MCF 10A (cell line): ENCODE measurements around the gene GRK6. TPM values are rescaled to one million over a fixed set of nuclear protein-coding genes. Genes with fewer than 3 reads are reported as not detected.

ENCODE experiments used
- BruUV-seq: library from RNA; stranded (reverse); fragments of 400-500 nt; replicated peaks from 2 replicates; lab custom pipeline; 2021; lab: Mats Ljungman, UMichigan
- CTCF ChIA-PET: fragments of 300-600 bp; sonication (Branson Sonifier 250); formaldehyde crosslinking; extraction: SDS; loops from one replicate; lab custom pipeline; 2021; ENCODE audit warnings: antibody characterized with exemption, inconsistent platforms; lab: Yijun Ruan, JAX
- POLR2A ChIA-PET: fragments of 300-600, 350-650 bp; sonication (Branson Sonifier 250); formaldehyde crosslinking; extraction: SDS; loops from one replicate; lab custom pipeline; 2020; ENCODE audit warnings: antibody characterized with exemption, inconsistent platforms; lab: Yijun Ruan, JAX
- DNase-seq: peaks from one replicate; pipeline ENCODE4 v3.0.0-alpha.2; 2018; ENCODE audit not compliant: unreplicated experiment
- H3K27ac Mint-ChIP-seq: one replicate; pipeline ENCODE4 v1.8.0; 2022; ENCODE audit warnings: mild to moderate bottlenecking, low read depth, mixed read lengths; ENCODE audit not compliant: unreplicated experiment
- H3K27me3 Mint-ChIP-seq: one replicate; pipeline ENCODE4 v1.8.0; 2022; ENCODE audit warnings: mixed read lengths; ENCODE audit not compliant: insufficient read depth, unreplicated experiment
- H3K36me3 Mint-ChIP-seq: one replicate; pipeline ENCODE4 v1.8.0; 2022; ENCODE audit warnings: mild to moderate bottlenecking, moderate library complexity, mixed read lengths; ENCODE audit not compliant: insufficient read depth, unreplicated experiment
- H3K4me1 Mint-ChIP-seq: one replicate; pipeline ENCODE4 v1.8.0; 2022; ENCODE audit warnings: mixed read lengths; ENCODE audit not compliant: insufficient read depth, unreplicated experiment
- H3K4me3 Mint-ChIP-seq: one replicate; pipeline ENCODE4 v1.8.0; 2022; ENCODE audit warnings: mild to moderate bottlenecking, moderate library complexity, mixed read lengths; ENCODE audit not compliant: unreplicated experiment
- H3K9me3 Mint-ChIP-seq: one replicate; pipeline ENCODE4 v1.8.0; 2022; ENCODE audit warnings: mixed read lengths; ENCODE audit not compliant: unreplicated experiment
- CTCF ChIP-seq: fragments of 200-600 bp; IDR thresholded peaks from one replicate; pipeline ENCODE4 v1.8.0; 2022; ENCODE audit warnings: antibody characterized with exemption, mild to moderate bottlenecking; ENCODE audit not compliant: unreplicated experiment
- intact Hi-C: fragments of 100-400 bp; cut with micrococcal nuclease; formaldehyde crosslinking; loops from 2 replicates; pipeline ENCODE4 v1.14.1; 2022
- total RNA-seq: library from RNA; stranded (reverse); gene quantifications from 2 replicates; pipeline ENCODE4 v1.2.3, GENCODE V29; 2022

GRK6 gene
- total RNA-seq, 1 experiment from 2014 or later: 52.0 TPM

GRCh38 chr5:177448244-177448950 is 21.9 kb downstream of the GRK6 start:
- TF ChIP-seq CTCF: no peak
- intact Hi-C loops: no loop called here
- Mint-ChIP-seq H3K4me3 (peak overlapping the region; percentile 75), H3K4me1 (peaks cover 21% of the 10 kb centered on the region), H3K27me3 (no peaks in the 10 kb centered on the region), H3K9me3 (no peaks in the 10 kb centered on the region), H3K36me3 (peaks cover 32% of the 10 kb centered on the region), H3K27ac (peak overlapping the region; percentile 70)
- DNase-seq: no peak
- TSS peak; percentile 12 for BruUV-seq
- CTCF ChIA-PET: interaction anchor here (0.6 to 15.3 kb wide), 14 partner anchors 9 to 1182 kb away, joined by 3 to 277 read pairs (median 3); partner anchors contain the start of genes DBN1 and PFN3
- POLR2A ChIA-PET: interaction anchor here (0.6 to 17.7 kb wide), 25 partner anchors 7 to 1038 kb away, joined by 3 to 217 read pairs (median 3); partner anchors contain the start of genes DDX41, GRK6, LMAN2 and MXD3

DNA sequence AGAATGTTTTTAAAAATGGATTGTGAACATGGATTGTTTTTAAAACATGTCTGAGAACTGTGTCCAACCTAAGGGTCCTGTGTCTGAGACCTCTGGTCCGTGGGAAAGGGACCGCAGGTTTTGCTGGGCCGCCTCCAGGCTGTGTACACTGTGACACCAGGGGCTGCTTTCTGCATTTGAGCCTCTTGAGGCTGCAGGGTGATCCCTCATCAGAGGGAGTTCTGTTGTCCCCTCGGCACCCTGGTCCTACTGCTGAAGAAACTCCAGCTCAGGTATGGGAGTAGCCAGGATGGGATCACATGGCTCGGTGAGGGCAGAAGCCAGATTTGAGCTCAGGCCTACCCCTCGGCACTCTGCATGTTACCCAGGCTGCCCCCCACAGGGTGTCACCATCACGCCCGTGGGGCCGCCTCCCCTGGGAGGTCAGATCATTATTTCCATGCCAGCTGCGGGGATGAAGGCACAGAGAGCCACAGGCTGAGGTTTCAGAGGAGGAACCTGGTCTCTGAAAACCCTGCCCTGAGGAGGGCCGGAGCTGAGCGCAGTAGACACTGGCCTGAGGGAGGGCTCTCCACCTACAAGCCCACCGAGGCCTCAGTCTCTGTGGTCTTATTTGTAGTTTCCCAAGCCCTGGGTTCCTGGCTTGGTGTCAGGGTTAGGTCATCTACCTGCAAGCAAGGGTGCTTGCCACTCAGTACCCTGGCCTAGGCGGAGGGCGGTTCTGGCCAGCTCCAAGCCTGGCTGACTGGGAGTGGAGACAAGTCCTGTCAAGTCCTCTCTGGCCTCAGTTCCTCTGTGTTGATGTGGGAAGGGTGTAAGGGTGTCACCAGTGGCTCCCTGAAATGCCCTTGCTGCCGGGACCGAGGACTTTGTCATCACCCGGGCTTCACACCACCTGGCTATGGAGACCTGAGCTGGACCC is 22.9 kb downstream of the GRK6 start:
- peaks cover 26% of the 10 kb centered on the region for H3K4me1 Mint-ChIP-seq
- H3K4me3 Mint-ChIP-seq: no peak overlapping the region
- H3K27me3 Mint-ChIP-seq: no peaks in the 10 kb centered on the region
- DNase-seq: peak; percentile 75
- H3K27ac Mint-ChIP-seq: no peak overlapping the region
- POLR2A ChIA-PET: interaction anchor here (0.9 to 17.7 kb wide), 12 partner anchors 10 to 148 kb away, joined by 3 to 217 read pairs (median 4); partner anchors contain the start of genes GRK6, LMAN2 and PFN3
- BruUV-seq: no TSS peak
- H3K36me3 Mint-ChIP-seq: peaks cover 39% of the 10 kb centered on the region
- CTCF ChIA-PET: interaction anchor here (0.6 to 15.3 kb wide), 11 partner anchors 12 to 1181 kb away, joined by 3 to 277 read pairs (median 4); partner anchors contain the start of genes F12 and PFN3
- no peaks in the 10 kb centered on the region for H3K9me3 Mint-ChIP-seq
- TF ChIP-seq CTCF: no peak
- intact Hi-C loops: no loop called here

- DNase-seq: no peak
- POLR2A ChIA-PET: interaction anchor here (1.2 to 17.7 kb wide), 6 partner anchors 12 to 100 kb away, joined by 3 to 217 read pairs (median 24); partner anchors contain the start of genes GRK6, LMAN2 and PFN3
- BruUV-seq: no TSS peak
- intact Hi-C loops: no loop called here
- CTCF ChIA-PET: interaction anchor here (0.6 to 15.3 kb wide), 6 partner anchors 14 to 60 kb away, joined by 3 to 277 read pairs (median 32); partner anchors contain the start of gene PFN3
- H3K36me3 Mint-ChIP-seq: peaks cover 28% of the 10 kb centered on the region
- no peaks in the 10 kb centered on the region for H3K9me3 Mint-ChIP-seq
- H3K4me3 Mint-ChIP-seq: no peak overlapping the region
- H3K27ac Mint-ChIP-seq: no peak overlapping the region
- H3K4me1 Mint-ChIP-seq: peaks cover 19% of the 10 kb centered on the region
- no peak for TF ChIP-seq CTCF
- no peaks in the 10 kb centered on the region for H3K27me3 Mint-ChIP-seq
Measured at GRCh38 chr5:177450667-177451424, 24.4 kb downstream of the GRK6 start.
